Stimulated activated CD4-positive, alpha-beta T cell treated with anti-CD3 and anti-CD28 coated beads, Interleukin-4, amount 100 ng/mL, for 1 hour (primary cell): ENCODE results near the gene VPS13D.

ENCODE experiments used
- DNase-seq: peaks from one replicate; pipeline ENCODE4 v3.0.0-alpha.2; 2020

VPS13D gene

GRCh38 chr1:12547586-12548225 lies 317.9 kb downstream of the VPS13D start:
- DNase-seq, result no peak

- no peak for DNase-seq
These were observed 318.6 kb downstream of the VPS13D start for GRCh38 chr1:12548279-12548972.

- no peak for DNase-seq
These were observed 319.2 kb downstream of the VPS13D start for GRCh38 chr1:12548973-12549459.

- peak; percentile 29 for DNase-seq
These were observed 319.9 kb downstream of the VPS13D start for GRCh38 chr1:12549460-12550349.

- no peak for DNase-seq
These were observed 321.8 kb downstream of the VPS13D start for GRCh38 chr1:12551584-12551983.

- no peak for DNase-seq
These were observed 322.5 kb downstream of the VPS13D start for GRCh38 chr1:12552111-12552888.

GRCh38 chr1:12552951-12553921 lies 323.4 kb downstream of the VPS13D start:
- DNase-seq, result no peak

DNA sequence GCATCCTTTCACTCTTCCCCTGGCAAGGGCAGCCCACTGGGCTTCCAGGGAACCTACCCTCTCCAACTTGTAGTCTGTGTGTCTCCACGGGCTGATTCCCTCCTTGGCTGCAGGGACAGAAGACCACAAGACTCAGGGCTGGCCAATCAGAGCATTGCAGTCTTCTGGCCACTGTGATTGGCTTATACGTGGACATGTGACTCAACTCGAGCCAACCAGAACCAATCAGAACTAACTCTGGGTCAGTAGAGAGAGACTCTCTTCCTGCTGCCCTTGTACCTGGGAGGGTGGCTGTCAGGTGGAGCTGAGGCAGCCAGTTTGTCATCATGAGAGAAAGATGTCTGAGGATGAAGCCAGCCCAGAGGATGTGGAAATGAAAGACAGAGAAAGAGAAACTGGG lies 324.1 kb downstream of the VPS13D start:
- no peak for DNase-seq

- no peak for DNase-seq
These were observed 324.9 kb downstream of the VPS13D start for GRCh38 chr1:12554521-12555305.

DNA sequence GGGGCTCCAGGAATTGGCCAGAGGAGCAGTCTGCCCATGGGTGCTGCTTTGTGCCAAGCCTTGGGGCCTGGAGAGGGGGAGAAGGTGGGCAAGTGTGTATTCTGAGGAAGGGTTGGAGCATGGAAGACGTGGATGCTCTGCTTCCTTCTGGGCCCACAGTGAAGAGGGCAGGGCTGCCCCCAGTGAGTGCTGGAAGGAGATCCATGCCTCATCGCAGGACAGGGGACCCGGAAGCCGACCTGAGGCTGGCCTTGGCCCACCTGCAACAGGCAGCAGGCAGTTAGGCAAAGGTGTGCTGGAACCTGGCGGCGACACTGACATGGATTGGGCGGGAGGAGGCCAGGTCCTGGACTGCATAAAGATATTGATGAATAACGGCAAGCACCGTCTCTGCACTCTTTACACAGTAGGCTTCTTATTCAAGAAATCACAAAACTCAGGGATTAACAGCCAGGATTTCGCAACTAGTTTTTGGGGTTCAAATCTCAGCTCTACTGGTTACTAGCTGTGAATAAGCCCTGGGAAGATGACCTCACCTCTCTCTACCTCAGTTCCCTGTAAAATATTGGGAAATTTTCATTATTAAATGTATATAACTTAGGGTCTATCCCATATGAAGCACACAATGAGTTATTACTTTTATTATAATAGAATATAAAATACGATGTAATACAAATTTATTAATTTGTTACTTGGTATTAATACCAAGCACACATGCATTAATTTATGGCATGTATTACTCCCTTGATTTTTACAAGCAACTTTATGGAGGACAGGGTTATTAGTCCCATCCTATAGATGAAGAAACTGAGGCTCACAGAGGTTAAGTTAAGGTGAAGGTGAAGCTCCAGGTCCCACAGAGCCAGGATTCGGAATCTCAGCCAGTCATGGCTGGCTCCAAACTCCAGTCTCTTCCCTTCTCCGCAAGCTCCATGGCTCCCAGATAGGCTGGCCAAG lies 325.9 kb downstream of the VPS13D start:
- no peak for DNase-seq

GRCh38 chr1:12556368-12556930 lies 326.6 kb downstream of the VPS13D start:
- no peak for DNase-seq

GRCh38 chr1:12556957-12557935 lies 327.4 kb downstream of the VPS13D start:
- DNase-seq, result no peak

- DNase-seq, result no peak
These were observed 331.3 kb downstream of the VPS13D start for GRCh38 chr1:12561121-12561520.
